Fibroblast of the aortic adventitia (primary cell): ENCODE data around the gene CELF4. TPM values are rescaled to one million over a fixed set of nuclear protein-coding genes. Genes with fewer than 3 reads are reported as not detected.

Experiments used
- DNase-seq: peaks from one replicate; pipeline ENCODE4 v3.0.0-alpha.2; 2010; ENCODE audit warnings: low read depth
- H3K4me3 ChIP-seq: 2 replicates; pipeline ENCODE4 v1.5.1; 2011; ENCODE audit warnings: low read depth, mild to moderate bottlenecking, control low read depth, low read length, moderate library complexity
- CTCF ChIP-seq: IDR thresholded peaks from 2 replicates; pipeline ENCODE4 v1.5.1; 2011; ENCODE audit warnings: mild to moderate bottlenecking, low read length, control low read depth, inconsistent platforms; ENCODE audit not compliant: insufficient read depth
- total RNA-seq: library from RNA; depleted of rRNA; stranded (reverse); fragments of >200 nt; gene quantifications from 2 replicates; pipeline ENCODE4 v1.2.3, GENCODE V29; 2012; ENCODE audit warnings: low replicate concordance

Gene CELF4
- total RNA-seq, 1 donor = not detected

DNA sequence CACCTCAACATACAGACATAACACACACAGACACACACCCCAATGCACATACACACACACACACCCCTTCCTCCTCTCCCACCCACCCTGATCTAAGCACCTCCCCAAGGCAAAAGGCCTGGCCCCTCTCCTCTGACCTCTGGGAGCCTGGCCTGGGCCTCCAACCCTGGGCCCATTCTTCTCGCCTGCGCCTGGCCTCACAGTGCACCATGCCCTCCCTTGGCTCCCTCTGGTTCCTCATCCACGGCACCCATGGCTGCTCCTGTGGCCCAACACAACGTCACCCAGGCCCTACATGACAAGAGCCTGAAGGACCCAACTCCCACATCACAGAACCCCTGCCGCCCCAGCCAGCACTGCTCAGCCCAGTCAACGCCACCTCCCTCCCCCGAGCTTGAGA, 281.3 kb downstream of the CELF4 start:
- no peak overlapping the region for H3K4me3 ChIP-seq
- no peak for TF ChIP-seq CTCF
- DNase-seq = no peak

GRCh38 chr18:37282386-37283037, 283.1 kb downstream of the CELF4 start:
- no peak for TF ChIP-seq CTCF
- H3K4me3 ChIP-seq = no peak overlapping the region
- no peak for DNase-seq

- no peak for DNase-seq
- no peak for TF ChIP-seq CTCF
- no peak overlapping the region for H3K4me3 ChIP-seq
Measured at GRCh38 chr18:37280701-37281393, 284.8 kb downstream of the CELF4 start.

DNA sequence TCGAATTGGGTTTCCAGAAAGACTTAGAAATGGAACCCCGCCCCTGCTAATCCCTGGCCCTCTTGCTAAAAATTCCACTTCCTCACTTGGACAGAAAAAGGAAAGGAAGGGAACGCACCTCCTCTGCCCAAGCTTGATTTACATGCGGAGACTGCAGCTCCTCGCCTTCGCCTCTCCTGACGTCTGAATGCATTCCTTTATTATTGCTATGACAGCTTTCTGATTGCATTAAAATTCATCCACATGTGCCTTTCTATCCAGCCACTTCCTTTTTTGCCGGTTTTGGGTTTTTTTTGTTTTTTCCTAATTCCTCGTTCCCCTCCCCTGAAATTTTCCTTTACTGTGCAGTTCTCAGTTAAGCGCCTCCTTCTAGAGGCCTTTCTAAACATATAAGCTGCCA, 287.8 kb downstream of the CELF4 start:
- DNase-seq = no peak
- no peak for TF ChIP-seq CTCF
- no peak overlapping the region for H3K4me3 ChIP-seq

- DNase-seq = no peak
- TF ChIP-seq CTCF = no peak
- H3K4me3 ChIP-seq = no peak overlapping the region
Measured at GRCh38 chr18:37276111-37276890, 289.3 kb downstream of the CELF4 start.

DNA sequence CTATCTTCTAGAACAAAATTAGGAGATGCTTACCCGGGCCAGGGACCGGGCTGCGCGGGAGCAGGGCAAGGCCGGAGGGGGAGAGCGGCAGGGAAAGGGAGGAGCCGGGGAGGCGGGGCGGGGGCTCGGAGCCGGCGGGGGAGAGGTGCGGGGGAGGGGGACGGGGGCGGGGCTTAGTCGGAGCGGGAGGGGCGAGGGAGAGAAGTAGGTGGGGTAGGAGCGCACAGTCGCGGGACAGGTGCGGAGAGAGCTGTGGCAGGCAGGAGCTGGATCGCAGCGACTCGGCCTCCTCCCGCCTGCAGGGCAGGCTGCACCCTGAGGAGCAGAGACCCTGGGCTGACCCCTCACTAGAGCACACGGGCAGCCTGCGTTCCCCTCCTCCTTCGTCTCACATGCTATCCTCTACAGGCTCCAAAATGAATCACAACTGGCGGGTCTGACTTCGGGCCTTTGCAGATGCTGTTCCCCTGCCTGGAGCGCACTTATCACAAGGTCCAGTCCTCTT, 290.3 kb downstream of the CELF4 start:
- DNase-seq = no peak
- no peak overlapping the region for H3K4me3 ChIP-seq
- no peak for TF ChIP-seq CTCF
